HG02870 (cell line): ENCODE measurements around the gene TOP2B.

Experiments used
- ATAC-seq: cut with Tn5 transposase; IDR thresholded peaks from one replicate; pipeline ENCODE4 v1.9.1; 2021; ENCODE audit warnings: mild to moderate bottlenecking, moderate library complexity; ENCODE audit not compliant: unreplicated experiment

Gene TOP2B

DNA sequence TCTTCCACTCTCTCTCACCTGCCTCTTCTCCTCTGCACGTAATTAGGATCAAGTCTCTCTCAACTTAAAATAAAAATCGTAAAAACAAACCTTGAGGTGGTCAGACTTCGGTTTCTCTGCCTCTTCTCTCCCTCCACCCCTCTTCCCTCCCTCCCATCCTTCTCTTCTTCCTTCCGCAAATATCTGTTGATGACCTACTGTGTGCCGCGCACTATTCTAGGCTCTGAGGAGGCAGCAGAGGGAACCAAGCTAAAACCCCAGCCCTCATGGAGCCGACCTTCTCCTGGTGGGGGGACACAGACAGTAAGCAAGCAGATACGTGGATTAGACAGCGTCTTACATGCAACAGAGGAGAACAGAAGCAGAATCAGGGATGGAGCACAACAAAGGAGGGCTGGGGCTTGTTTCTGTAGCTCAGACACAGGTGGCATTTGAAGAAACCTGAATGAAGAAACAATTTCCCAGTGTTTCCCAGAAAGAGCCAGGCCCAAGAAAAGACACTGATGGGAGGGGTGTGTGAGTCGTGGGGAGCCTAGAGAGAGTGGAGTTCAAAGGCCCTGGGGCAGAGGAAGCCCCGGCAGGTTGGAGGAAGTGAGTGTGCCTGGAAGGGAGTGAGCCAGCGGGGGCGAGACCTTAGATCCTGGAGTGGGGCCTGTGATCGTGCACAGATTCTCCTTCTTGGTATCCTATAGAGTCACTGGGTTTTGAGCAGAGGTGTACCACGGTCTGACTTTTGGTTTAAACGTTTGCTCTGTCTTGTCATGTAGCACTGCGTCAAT is 80.5 kb downstream of the TOP2B start:
- ATAC-seq, result no peak

DNA sequence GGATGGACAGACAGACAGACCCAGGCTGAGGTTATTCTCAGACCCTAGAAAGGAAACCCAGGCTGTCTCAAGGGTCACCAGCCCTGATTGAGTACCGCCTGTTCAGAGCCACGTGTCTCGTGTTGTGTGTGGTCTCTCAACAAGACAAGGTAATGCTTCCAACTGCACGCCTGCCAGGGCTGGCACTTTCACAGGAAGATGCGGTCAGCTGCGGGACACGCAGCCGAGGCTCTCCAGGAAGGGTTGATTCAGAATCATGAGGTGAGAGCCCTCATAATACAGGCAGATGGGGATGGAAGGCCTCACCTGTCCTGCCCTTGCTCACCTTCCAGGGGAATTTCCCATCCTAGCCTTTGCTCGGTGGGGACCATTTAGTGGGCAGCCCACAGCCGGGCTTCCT is 81.4 kb downstream of the TOP2B start:
- ATAC-seq, result no peak

DNA sequence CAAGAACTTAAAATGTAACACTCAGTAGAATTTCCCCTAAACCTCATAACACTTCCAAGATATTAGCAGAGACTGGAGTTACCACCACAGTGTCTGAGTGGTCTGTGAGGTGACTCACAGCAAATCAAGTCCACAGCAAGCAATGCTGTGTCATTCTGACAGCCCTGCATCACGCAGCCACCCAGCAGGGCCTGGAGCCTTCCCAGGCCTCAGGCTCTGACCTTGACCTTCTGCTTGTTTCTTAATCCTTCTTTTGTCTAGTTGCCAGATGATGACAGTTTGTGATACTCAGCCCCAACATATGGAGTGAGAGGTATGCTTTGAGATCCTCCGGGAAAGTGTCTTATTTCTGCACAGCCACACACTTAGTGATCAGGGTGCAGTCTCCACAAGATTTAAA is 82.5 kb downstream of the TOP2B start:
- ATAC-seq, result no peak

DNA sequence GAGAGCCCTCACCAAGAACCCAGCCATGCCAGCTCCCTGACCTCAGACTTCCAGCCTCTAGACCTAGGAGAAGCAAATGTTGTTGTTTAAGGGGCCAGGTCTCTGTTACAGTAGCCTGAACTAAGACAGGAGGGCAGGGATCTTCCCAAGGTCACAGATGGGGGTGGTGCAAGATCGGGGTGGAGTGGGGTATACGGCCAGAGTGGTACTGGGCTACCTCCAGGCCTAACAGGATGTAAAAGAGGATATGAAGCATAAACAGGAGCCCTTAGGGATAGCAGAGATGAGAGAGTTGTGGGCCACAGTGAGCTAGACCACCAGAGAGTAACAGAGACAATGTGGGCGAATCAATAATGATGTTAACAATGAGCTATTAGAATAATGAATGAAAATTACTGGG is 82.9 kb downstream of the TOP2B start:
- no peak for ATAC-seq

DNA sequence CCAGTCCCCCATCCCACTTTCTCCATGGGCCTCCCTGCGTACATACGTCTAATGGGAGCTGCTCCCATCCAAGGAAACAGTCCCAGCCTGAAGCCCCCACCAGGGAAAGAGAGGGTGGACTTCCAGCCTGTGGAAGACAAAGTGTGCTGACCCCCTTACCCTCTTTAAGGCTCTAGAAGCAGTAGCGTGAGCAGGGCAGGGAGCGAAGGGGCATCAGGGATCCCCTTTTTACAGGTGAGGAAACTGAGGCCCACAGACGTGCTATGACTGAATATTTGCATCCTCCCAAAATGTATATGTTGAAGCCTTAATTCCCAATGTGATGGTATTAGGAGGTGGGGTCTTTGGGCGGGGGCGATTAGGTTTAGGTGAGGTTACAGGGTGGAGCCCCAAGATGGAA is 83.4 kb downstream of the TOP2B start:
- ATAC-seq, result no peak

DNA sequence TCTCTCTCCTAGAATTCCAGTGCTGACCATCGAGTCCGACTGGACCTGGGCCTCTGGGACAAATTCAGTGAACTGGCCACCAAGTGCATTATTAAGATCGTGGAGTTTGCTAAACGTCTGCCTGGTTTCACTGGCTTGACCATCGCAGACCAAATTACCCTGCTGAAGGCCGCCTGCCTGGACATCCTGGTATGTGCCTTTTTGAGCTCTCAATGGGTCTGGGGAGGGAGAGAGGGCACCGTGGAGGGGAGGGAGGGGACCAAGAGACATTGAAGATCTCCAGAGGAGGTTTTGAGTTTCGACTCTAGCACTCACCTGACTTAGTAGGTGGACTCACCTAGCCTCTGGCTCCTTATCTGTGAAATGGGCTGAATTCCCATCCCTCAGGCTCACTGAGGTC is 84.2 kb downstream of the TOP2B start:
- ATAC-seq, result no peak

DNA sequence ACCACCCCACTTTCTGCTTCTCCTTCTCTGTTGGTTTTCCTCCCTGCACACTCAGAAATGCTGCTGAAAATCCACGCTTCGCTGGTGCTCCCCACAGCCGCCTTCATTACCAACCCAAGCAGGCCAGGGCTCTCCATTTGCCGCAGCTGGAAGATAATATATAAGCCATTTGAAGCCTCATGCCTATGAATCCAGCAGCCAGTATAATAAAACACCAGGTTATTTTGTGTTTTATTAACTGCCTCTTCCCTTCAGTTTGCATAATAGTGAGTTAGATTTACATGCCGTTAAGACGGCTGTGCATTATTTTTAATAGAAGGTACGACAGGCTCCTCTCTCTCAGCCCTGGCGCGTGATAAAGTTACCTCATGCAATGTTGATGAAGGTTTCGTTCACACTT is 86.6 kb downstream of the TOP2B start:
- no peak for ATAC-seq

DNA sequence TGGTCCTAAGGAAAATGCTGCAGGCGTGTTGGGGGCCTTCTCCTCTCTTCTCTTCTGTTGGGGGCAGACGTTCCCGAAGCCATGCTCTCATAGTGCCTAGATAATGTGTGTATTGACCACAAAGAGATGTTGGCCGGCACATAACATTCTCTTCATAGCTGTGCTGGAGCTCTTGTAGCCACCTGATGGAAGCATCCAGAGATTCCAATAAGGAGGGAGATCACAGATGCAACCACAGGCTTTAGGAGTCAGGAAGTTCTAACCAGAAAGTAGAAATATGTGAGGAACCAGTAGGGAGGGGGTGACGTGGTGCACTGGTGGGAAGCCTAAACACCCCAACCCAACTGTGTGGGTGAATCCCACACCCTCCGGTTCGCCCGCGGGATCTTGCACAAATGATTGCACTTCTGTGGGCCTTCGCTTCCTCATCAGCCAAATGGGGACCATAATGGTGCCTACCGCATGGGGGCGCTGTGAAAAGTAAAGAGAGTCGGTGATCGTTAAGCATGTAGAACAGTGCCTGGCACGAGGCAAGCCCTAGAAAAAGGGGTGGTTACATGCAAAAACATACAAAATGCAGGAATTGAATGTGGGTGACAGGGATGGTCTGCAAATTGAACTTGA is 87.8 kb downstream of the TOP2B start:
- ATAC-seq, result no peak

DNA sequence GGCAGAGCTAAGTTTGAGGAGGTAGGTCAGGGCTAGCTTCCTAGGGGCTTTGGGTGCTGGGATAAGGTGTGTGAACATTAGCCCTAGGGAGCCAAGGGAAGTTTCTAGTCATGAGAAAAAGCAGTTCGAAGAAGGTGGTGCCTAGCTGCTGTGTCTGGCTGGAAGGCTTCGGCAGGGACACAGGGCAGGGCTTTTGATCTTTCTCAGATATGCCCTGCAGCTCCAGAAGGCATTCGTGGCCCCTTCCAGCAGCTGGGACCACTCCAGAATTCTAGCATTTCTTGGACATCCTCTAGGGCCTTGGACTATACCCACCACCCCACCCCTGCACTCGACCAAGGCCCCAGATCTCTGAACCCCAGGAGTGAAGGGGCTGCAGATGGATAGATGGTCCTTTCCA is 88.6 kb downstream of the TOP2B start:
- no peak for ATAC-seq

DNA sequence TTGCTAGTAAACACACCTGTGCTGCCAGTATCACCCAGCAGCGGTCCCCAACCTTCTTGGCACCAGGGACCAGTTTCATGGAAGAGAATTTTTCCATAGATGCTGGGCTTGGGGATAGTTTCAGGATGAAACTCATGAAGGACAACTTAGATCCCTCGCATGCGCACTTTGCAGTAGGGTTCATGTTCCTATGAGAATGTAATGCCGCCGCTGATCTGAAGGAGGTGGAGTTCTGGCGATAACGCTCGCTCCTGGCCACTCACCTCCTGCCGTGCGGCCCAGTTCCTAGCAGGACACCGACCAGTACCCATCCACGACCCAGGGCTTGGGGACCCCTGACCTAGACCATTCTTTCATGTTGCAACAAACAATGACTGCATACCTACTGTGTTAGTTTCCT is 89.7 kb downstream of the TOP2B start:
- no peak for ATAC-seq

DNA sequence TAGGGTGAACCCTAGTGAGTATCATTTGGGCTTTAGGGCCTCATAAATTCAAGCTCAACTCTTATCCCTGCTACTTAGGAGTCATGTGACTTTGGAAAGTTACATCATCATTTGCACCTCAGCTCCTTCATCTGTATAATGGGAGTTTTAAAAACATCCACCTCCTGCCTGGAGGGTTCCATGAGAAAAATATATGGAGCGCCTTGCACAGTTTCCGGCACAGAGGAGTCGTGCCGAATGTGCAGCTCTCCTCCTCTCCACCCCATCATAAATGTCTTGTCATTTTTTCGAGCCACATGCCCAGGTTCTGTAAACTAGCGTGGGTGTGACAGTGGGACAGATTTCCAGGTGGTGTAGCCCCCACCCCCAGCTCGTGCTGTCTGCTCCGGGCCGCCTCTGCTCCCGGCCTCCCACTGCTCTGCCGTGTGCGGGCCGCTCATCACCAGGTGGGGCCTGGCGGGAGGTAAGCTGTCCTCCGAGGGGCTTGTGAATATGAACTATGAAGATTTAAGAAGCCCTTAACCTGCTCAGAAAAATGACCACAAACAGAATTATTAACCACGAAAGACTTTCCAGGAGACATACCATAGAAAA is 90.4 kb downstream of the TOP2B start:
- no peak for ATAC-seq

DNA sequence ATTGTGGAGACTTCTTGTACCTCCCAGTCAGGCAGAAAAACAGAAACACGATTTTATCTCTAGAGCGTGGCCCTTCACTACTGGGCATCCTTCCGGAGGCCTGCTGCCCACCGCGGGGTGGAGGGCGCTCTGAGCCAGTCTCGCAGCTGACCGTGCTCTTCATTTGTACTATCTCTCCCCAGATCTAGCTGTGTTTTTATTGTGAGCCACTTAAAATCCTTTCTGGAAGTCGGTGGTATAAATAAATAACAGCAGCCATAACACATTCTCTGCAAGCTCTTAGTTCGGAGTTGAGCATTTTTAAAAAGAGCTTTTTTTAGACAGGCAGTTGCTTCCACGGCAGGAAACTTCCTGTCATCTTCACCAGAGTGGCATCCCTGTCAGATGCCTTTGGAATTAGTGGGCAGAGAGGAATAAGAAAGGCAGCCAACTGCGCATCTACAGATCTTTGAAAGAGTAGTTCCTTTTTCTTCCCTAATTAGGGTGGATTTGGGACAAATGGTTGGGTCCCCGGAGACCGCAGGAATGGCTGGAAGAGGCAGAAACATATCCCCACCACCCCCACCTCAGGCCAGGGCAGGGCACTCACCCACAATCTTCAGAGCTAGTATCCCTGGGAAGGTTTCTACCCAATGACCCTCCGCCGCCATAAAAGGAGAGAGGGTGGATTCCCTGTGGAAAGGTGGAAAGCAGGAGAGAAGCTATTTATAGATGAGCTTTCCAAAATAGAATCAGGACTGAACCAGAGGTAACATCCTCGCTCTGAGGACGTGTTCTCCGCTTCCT is 91.1 kb downstream of the TOP2B start:
- ATAC-seq, result no peak

DNA sequence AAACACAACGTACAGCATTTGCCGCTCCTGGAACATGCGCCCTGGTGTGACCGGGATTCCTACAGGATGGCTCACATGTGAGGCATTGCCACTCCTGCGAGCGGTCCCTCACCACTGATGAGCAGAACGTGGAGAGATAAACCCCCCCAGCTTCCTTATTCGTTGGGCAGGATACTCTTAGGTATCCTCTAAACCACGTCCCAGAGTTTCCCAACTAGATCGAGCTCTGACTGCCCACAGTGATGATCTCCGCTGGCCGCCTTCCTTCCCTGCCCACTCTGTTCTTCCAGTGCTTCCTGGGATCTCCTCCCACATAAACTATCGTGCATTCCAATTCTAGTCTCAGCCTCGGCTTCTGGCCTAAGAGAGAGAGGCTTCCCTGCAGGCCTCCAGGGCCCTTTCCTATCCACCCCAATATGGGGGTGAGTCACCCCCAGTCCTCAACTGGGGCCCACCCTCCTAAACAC is 91.8 kb downstream of the TOP2B start:
- no peak for ATAC-seq

DNA sequence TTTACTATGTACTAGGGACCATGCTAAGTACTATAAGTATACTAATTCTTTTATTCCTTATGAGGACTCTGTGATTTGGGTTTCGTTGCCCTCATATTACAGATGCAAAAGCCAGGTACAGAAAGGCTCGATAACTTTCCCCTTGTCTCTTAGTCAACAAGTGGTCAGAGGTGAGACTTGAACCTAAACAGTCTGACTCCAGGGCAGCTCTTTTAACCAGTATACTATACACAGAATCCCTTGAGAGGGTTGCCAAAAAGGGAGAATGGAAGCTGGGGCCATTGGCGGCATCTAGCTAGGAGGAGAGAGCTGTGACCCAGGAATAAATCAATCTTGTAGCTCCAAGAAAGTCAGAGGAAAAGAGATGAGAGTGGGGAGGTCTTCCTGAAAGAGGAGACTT is 92.4 kb downstream of the TOP2B start:
- ATAC-seq, result no peak

DNA sequence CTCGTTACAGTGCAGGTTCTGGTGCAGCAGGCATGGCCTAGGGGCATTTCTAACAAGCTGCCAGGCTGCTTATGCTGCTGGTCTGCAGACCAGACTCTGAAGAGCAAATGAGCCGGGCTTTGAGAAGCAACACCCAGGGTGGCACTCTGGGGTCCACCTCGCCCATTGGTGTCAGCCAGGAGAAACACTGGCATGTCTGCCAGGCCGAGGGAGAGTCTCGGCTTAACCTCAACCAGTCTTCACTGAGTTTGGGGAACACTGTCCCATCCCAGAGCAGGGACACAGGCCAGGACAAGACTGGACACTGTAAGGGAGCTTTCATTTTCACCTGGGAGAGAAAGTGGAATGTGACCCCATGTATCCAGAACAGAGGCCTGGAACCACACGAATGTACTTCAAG is 93.4 kb downstream of the TOP2B start:
- no peak for ATAC-seq

DNA sequence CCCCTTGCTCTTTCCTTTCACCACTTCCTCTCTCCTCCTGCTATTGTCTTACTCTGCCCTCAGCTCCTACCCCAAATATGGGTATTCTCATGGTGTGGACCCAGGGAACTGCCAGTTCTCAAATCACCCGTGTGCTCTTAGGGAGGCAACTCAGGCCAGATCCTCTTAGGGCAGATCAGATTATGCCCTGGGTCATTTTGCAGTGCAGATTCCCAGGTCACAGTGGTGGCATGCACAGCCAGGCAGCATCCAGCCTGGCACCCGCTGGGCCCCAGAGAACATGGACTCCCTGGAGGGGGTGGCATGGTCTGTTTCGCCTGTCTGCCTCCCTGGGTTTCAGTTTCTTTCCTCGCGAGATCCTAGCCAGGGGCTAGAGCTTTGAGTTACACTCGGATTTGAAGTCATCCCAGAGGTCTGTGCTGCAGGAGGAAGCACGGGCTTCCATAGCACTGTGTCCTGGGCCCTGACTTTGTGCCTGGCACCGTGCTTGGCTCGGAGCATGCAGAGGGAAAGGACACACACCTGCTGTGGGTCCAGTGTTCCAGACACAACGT is 96.1 kb downstream of the TOP2B start:
- no peak for ATAC-seq

DNA sequence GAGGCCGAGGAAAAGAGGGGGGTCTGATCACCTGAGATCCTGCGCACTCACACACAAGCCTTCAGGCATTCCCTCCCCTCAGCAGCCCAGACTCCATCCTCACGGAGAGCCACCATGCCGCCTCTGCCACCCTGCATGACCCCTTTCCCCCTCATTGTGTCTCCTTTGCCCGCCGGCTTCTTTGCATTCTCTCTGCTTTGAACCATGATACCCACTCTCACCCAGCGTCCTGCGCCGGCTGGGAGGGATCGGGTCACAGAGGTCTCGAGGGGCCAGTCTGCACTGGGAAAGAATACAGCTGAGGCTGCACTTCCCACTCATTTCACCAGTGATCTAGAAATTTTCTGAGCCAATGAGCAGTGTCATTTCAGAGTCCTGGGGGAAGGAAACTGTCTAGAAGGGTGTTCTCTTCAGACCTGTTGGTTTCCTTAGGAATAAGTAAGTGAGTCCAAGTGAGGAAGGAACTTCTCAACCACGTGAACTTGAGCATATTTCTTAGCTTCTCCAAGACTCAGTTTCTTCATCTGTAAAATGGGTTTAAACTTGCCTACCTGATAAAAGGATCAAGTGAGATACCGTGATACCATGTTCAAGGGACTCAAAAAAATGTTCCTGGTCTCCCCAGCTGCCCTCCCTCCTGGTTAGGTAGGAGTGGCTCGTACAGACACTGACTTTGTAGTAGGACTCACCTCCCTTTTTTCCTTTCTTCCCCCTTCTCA is 96.7 kb downstream of the TOP2B start:
- ATAC-seq, result no peak

DNA sequence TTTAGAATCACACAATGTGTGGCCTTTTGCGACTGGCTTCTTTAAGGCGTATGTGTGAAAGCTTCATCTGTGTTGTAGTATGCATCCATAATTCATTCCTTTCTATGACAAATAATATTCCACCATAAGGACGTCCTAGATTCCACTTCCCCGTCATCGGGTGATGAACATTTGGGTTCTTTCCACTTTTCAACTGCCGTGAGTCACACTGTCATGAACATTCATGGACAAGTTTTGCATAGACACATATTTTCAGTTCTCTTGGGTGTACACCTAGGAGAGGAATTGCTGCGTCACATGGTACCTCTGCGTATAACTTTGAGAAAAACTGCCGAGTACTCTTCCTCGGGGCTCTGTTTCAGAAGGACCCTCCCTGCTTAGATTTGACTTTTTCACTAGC is 97.3 kb downstream of the TOP2B start:
- no peak for ATAC-seq

DNA sequence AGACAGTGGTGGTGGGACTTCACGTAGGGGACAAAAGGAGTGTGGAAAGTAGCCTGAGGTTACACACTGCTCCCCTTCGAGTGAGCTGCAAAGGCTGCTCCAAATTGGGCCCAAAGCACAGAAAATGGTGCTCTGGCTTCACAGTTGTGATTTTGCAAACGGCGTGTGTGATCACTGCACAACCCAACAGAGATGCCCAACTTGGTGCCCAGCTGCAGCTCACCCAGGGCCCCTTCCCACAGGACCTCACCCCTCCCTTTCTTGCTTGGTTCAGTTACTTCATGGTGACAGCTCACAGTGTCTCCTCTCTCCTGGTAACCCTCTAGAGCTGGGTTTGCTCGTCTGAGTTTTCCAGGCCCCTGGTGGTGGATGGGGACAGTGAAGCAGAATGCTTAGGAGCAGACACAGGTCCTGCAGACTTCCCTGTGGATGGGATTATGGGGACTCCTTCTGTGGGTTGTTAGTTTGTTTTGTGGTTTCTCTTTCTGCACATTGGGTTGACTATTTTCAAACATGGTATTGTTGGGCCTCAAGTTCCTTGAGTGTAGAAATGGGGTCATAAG is 98.3 kb downstream of the TOP2B start:
- no peak for ATAC-seq

DNA sequence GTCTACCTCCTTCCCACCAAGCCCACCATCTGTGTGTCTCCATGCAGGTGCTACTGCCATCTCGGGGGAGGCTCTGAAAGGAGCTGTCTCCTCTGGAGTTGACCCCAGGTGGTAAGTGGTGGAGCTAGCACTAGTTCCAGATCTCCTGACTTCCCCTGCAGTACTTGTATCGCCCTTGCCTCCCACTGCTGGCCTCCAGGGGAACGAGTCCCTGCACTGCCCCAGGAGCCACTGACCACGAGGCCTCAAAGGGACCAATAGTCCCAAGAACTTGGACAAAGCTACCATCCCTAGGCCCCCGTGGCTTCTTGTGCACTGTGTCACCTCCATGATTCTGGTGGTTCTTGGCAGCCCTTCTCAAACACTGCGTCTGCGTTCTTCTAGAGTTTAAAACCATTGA is 98.9 kb downstream of the TOP2B start:
- ATAC-seq, result no peak
